NCI-H82 treated with DMSO at 0.1 percent for 48 hours (cell line): ENCODE measurements around the gene ZNF253.
"Not testable (repeated sequence)": the region's sequence is repeated elsewhere in the genome, so short reads cannot be mapped to it uniquely, and the experiment has no call there.

Experiments
- DNase-seq: peaks from one replicate; lab custom pipeline; 2025; ENCODE audit not compliant: unreplicated experiment; lab: John Stamatoyannopoulos, UW

Gene ZNF253

GRCh38 chr19:19892055-19892941 is 26.6 kb downstream of the ZNF253 start:
- not testable (repeated sequence) for DNase-seq

GRCh38 chr19:19900139-19900728 is 34.6 kb downstream of the ZNF253 start:
- peak; percentile 47 for DNase-seq

GRCh38 chr19:19900729-19901444 is 35.2 kb downstream of the ZNF253 start, which contains the start of gene ZNF93:
Gene ZNF93 (plus strand): TSS chr19:19900946. CDS start chr19:19901089, 143 bp downstream.
- peak; percentile 87 for DNase-seq

- not testable (repeated sequence) for DNase-seq
These were observed 41.9 kb downstream of the ZNF253 start for GRCh38 chr19:19907551-19907950.

- DNase-seq = no peak
These were observed 44.0 kb downstream of the ZNF253 start for GRCh38 chr19:19909654-19910053.

- no peak for DNase-seq
These were observed 45.5 kb downstream of the ZNF253 start for GRCh38 chr19:19911150-19911549.

GRCh38 chr19:19914596-19914995 is 48.9 kb downstream of the ZNF253 start:
- DNase-seq = no peak

GRCh38 chr19:19930417-19930816 is 64.7 kb downstream of the ZNF253 start:
- not testable (repeated sequence) for DNase-seq

GRCh38 chr19:19933432-19934314 is 68.0 kb downstream of the ZNF253 start:
- DNase-seq = not testable (repeated sequence)

GRCh38 chr19:19937403-19937802 is 71.7 kb downstream of the ZNF253 start:
- DNase-seq = no peak

- DNase-seq = no peak
These were observed 72.8 kb downstream of the ZNF253 start for GRCh38 chr19:19938449-19938848.

- no peak for DNase-seq
These were observed 78.3 kb downstream of the ZNF253 start for GRCh38 chr19:19943848-19944582.
